ENCODE measurements around the gene ERVK3-1.

- TF ChIP-seq, protein P1, sequence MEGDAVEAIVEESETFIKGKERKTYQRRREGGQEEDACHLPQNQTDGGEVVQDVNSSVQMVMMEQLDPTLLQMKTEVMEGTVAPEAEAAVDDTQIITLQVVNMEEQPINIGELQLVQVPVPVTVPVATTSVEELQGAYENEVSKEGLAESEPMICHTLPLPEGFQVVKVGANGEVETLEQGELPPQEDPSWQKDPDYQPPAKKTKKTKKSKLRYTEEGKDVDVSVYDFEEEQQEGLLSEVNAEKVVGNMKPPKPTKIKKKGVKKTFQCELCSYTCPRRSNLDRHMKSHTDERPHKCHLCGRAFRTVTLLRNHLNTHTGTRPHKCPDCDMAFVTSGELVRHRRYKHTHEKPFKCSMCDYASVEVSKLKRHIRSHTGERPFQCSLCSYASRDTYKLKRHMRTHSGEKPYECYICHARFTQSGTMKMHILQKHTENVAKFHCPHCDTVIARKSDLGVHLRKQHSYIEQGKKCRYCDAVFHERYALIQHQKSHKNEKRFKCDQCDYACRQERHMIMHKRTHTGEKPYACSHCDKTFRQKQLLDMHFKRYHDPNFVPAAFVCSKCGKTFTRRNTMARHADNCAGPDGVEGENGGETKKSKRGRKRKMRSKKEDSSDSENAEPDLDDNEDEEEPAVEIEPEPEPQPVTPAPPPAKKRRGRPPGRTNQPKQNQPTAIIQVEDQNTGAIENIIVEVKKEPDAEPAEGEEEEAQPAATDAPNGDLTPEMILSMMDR (IDR thresholded peaks at IDR 0.05; ENCODE audit: low read depth, low read length) = no peak
- no peak for TF ChIP-seq EZH2phosphoT487 (IDR thresholded peaks at IDR 0.05; ENCODE audit: low read depth)
Measured at GRCh38 chr19:58350871-58351557, 45.8 kb downstream of the ERVK3-1 start.

Data from OCI-LY3 (cell line).